GM19351 (cell line): Measurements from ENCODE around the gene TANC1.

Experiments
- ATAC-seq: cut with Tn5 transposase; IDR thresholded peaks from one replicate; pipeline ENCODE4 v1.9.1; 2021; ENCODE audit warnings: mild to moderate bottlenecking, moderate library complexity; ENCODE audit not compliant: unreplicated experiment

The TANC1 gene

GRCh38 chr2:158960193-158960592 lies 8.2 kb upstream of the TANC1 start:
- ATAC-seq = no peak

GRCh38 chr2:158962074-158962473 lies 6.4 kb upstream of the TANC1 start:
- ATAC-seq = no peak

- no peak for ATAC-seq
These were observed 5.4 kb upstream of the TANC1 start for GRCh38 chr2:158963071-158963470.

- ATAC-seq = no peak
These were observed 3.3 kb upstream of the TANC1 start for GRCh38 chr2:158965107-158965506.

- no peak for ATAC-seq
These were observed 2.8 kb upstream of the TANC1 start for GRCh38 chr2:158965641-158966040.

- ATAC-seq = no peak
These were observed 2.1 kb upstream of the TANC1 start for GRCh38 chr2:158966312-158966711.

- ATAC-seq = no peak
These were observed 1.2 kb upstream of the TANC1 start for GRCh38 chr2:158967114-158967730.

GRCh38 chr2:158967731-158968395 lies 577 bp upstream of the TANC1 start:
- no peak for ATAC-seq

GRCh38 chr2:158969162-158969714 lies 798 bp downstream of the TANC1 start:
- peak; percentile 9 for ATAC-seq

- no peak for ATAC-seq
These were observed 1.3 kb downstream of the TANC1 start for GRCh38 chr2:158969715-158970240.

GRCh38 chr2:158970241-158970751 lies 1.9 kb downstream of the TANC1 start:
- no peak for ATAC-seq

- no peak for ATAC-seq
These were observed 4.9 kb downstream of the TANC1 start for GRCh38 chr2:158973116-158973956.

- no peak for ATAC-seq
These were observed 7.0 kb downstream of the TANC1 start for GRCh38 chr2:158975271-158975921.

GRCh38 chr2:158979772-158980171 lies 11.3 kb downstream of the TANC1 start:
- ATAC-seq = no peak

- ATAC-seq = no peak
These were observed 16.2 kb downstream of the TANC1 start for GRCh38 chr2:158984604-158985135.

GRCh38 chr2:158988501-158988900 lies 20.1 kb downstream of the TANC1 start:
- ATAC-seq = no peak

- ATAC-seq = no peak
These were observed 20.7 kb downstream of the TANC1 start for GRCh38 chr2:158989165-158989564.

GRCh38 chr2:158990397-158991214 lies 22.2 kb downstream of the TANC1 start:
- ATAC-seq = no peak

GRCh38 chr2:158993030-158993429 lies 24.6 kb downstream of the TANC1 start:
- no peak for ATAC-seq
